GM18505 (cell line): ENCODE data around the gene LMTK3.

ENCODE experiments used
- ATAC-seq: cut with Tn5 transposase; IDR thresholded peaks from one replicate; pipeline ENCODE4 v1.9.1; 2021; ENCODE audit not compliant: unreplicated experiment
- POLR2A ChIP-seq: IDR thresholded peaks from 4 replicates; pipeline ENCODE4 v1.6.1; 2011; ENCODE audit warnings: borderline replicate concordance; ENCODE audit not compliant: insufficient read depth, insufficient read length; ENCODE audit errors: extremely low read depth

LMTK3 gene

GRCh38 chr19:48442116-48443035, 69.3 kb downstream of the LMTK3 start:
- TF ChIP-seq POLR2A = no peak
- ATAC-seq = no peak

GRCh38 chr19:48441360-48442050, 70.1 kb downstream of the LMTK3 start:
- no peak for ATAC-seq
- no peak for TF ChIP-seq POLR2A

GRCh38 chr19:48436586-48436985, 75.0 kb downstream of the LMTK3 start:
- no peak for TF ChIP-seq POLR2A
- no peak for ATAC-seq
